T follicular helper cell (primary cell): ENCODE measurements around the gene SRF.
A peak's percentile ranks its signal among the peaks of the same experiment; 100 is the strongest.

Experiments used
- DNase-seq: peaks from one replicate; pipeline ENCODE4 v3.0.0-alpha.2; 2020; ENCODE audit warnings: low read depth

SRF gene

GRCh38 chr6:43216200-43216599 lies 45.1 kb downstream of the SRF start:
- DNase-seq = no peak

GRCh38 chr6:43217351-43217750 lies 46.3 kb downstream of the SRF start:
- DNase-seq = no peak

- DNase-seq = no peak
Measured at GRCh38 chr6:43219119-43219518, 48.0 kb downstream of the SRF start.

DNA sequence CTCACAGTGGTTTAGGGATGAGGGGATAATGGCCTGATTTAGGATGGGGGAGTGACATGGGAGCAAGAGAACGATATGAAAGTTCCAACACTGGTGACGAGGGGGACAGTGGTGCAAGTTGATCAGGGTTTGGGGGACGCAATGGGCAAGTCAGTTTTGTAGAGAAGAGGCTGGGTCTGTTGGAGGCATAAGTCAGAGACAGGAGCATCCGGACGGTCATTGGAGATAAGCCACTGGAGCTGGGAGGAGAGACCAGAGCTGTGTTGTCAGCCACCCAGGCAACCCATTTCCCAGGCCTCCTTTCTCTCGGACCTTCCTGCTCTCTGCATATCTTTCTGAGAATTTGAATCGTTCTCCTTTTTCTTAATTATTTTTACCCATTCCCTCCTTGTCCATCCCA lies 48.7 kb downstream of the SRF start:
- DNase-seq = no peak

DNA sequence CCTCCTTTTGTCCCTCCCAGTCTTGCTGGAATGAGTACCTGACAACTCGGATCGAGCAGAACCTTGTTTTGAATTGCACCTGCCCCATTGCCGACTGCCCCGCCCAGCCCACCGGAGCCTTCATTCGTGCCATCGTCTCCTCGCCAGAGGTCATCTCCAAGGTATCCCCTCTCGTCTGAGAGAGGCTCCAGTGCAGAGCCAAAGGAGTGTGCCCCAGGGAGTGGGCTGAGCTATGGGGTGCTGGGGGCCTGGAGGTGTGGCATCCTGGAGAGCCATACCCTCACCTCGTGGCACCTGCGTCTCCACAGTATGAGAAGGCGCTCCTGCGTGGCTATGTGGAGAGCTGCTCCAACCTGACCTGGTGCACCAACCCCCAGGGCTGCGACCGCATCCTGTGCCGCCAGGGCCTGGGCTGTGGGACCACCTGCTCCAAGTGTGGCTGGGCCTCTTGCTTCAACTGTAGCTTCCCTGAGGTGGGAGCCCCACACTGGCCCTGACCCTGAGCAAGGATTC lies 49.4 kb downstream of the SRF start:
- DNase-seq = no peak

DNA sequence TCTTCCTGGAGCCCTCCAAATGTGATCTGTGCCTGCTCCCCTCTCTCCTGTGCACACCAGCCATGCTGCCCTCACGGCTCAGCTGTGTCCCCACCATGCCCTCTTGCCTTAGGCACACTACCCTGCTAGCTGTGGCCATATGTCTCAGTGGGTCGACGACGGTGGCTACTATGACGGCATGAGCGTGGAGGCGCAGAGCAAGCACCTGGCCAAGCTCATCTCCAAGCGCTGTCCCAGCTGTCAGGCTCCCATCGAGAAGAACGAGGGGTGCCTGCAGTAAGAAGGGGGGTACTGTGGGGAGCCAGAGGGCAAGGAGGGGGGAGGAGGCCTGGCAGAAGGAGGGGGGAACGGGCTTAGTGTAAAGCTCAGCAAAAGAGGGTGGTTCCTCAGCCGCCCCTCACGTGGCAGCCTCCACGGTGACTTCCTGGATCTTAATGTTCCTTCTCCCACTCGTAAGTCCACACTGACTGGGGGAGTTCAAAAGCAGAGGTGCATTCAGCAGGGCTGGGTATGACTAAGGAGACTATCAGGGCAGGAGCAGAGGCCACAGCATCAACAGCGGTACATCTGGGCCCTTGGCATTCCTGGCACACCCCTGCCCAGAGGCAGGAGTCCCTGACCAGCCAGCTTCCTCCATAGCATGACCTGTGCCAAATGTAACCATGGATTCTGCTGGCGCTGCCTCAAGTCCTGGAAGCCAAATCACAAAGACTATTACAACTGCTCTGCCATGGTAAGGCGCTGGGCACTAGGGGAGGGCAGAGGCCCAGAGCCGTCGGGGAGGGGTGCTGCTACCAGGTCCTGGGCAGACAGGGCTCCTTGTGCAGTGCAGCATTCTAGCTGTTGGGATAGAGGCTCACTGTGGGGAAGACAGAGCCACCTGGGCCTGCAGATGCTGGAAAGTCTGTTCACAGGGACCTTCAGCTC lies 50.2 kb downstream of the SRF start:
- no peak for DNase-seq

DNA sequence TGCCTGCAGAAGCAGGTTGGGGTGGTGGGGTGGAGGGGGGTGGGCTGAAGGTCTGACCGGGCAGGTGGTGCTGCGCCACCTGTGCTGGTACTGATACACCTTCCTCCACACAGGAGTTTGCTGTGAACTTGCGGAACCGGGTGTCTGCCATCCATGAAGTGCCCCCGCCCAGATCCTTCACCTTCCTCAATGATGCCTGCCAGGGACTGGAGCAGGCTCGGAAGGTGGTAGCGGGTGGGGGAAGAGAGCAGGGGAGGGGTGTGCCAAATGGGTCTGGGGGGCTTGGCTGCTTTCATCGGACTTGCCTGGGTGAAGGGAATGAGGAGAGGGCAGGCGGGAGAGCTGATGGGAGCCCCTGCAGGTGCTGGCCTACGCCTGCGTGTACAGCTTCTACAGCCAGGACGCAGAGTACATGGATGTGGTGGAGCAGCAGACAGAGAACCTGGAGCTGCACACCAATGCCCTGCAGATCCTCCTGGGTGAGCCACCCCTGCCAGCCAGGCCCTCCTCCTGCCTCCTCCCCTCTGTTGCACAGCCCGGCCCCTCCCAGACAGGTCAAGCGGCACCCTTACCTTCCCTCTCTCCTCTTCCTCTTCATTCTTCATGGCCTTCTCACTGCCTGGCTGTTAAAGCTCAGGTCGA lies 51.5 kb downstream of the SRF start:
- DNase-seq = no peak

- no peak for DNase-seq
Measured at GRCh38 chr6:43223175-43223574, 52.1 kb downstream of the SRF start.

DNA sequence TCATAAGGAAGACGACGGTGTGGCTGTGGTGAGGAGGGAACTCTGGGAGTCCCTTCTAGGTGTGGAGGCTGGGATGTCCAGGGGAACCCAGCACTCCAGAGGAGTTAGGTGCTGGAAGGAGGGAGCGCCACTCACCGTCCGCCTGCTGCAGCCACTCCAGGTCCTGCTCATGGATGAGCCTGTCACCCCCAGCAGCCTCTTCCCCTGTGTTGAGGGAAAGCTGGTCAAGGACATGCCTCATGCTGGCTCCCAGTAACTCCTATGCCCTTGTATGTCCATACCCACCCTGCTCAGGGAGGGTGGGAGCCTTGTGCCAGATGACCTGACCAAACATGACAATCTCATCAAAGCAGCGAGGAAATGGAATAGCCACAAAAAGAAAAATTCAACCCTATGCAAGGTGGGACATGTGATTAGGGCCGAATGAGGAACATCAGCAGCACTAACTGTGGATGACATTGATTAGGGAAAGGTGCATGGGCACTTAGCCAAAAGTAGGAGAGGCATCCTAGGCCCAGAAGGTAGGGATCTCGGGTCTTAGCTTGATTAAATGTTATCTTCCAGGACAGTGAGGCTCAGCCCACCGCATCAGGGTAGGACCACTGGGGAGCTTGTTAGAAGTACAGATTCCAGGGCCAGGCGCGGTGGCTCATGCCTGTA lies 55.3 kb downstream of the SRF start:
- no peak for DNase-seq

GRCh38 chr6:43228951-43229802 lies 58.1 kb downstream of the SRF start, which contains the start of gene DNPH1:
Gene DNPH1 (minus strand): TSS chr6:43229481. CDS start chr6:43229456, 25 bp downstream.
- DNase-seq = peak; percentile 64

- DNase-seq = no peak
Measured at GRCh38 chr6:43229803-43230620, 58.9 kb downstream of the SRF start.

- no peak for DNase-seq
Measured at GRCh38 chr6:43231053-43231452, 60.0 kb downstream of the SRF start.
